IMR-90 (cell line): ENCODE data around the gene SYTL2. TPM values are rescaled to one million over a fixed set of nuclear protein-coding genes. Genes with fewer than 3 reads are reported as not detected.

Source experiments
- ATAC-seq: fragments of 200-7000 bp; cut with Tn5 transposase; 2 replicates; pipeline ENCODE4 v1.9.1; 2020; ENCODE audit warnings: low read depth, mild to moderate bottlenecking, moderate library complexity
- BruUV-seq: library from RNA; stranded (reverse); fragments of 400-500 nt; replicated peaks from 2 replicates; lab custom pipeline; 2021; lab: Mats Ljungman, UMichigan
- CTCF ChIA-PET: fragments of 300-600 bp; formaldehyde crosslinking; extraction: SDS; loops from one replicate; lab custom pipeline; 2021; ENCODE audit warnings: antibody characterized with exemption; lab: Yijun Ruan, JAX
- POLR2A ChIA-PET: fragments of 300-600 bp; sonication (Branson Sonifier 250); formaldehyde crosslinking; loops from one replicate; lab custom pipeline; 2022; ENCODE audit warnings: antibody characterized with exemption; ENCODE audit not compliant: unreplicated experiment; lab: Charles Lee
- DNase-seq: peaks from one replicate; pipeline ENCODE4 v3.0.0; 2013
- H2AFZ ChIP-seq: replicated peaks from 2 replicates; pipeline ENCODE3; 2013; ENCODE audit warnings: low read length, mild to moderate bottlenecking; ENCODE audit not compliant: poor library complexity
- H2AK5ac ChIP-seq: 2 replicates; pipeline ENCODE4 v1.6.1; 2013; ENCODE audit warnings: low read depth, low read length, inconsistent platforms
- H2AK9ac ChIP-seq: replicated peaks from 2 replicates; pipeline ENCODE3; 2013; ENCODE audit warnings: mild to moderate bottlenecking, low read depth, low read length, moderate library complexity; ENCODE audit not compliant: poor library complexity
- H2BK120ac ChIP-seq: 2 replicates; pipeline ENCODE4 v1.6.1; 2013; ENCODE audit warnings: low read depth, low read length, inconsistent platforms
- H2BK15ac ChIP-seq: 3 replicates; pipeline ENCODE4 v1.6.1; 2013; ENCODE audit warnings: low read depth, low read length, inconsistent platforms
- H2BK20ac ChIP-seq: 2 replicates; pipeline ENCODE4 v1.6.1; 2013; ENCODE audit warnings: low read depth, mild to moderate bottlenecking, inconsistent platforms, low read length, moderate library complexity
- H2BK5ac ChIP-seq: 2 replicates; pipeline ENCODE4 v1.6.1; 2013; ENCODE audit warnings: mild to moderate bottlenecking, low read depth, low read length, inconsistent platforms; ENCODE audit not compliant: poor library complexity, severe bottlenecking
- H3K14ac ChIP-seq: replicated peaks from 2 replicates; pipeline ENCODE4 v1.6.1; 2013; ENCODE audit warnings: low read depth, low read length, inconsistent platforms
- H3K18ac ChIP-seq: 2 replicates; pipeline ENCODE4 v1.6.1; 2013; ENCODE audit warnings: low read depth, low read length, control low read depth
- H3K23ac ChIP-seq: 2 replicates; pipeline ENCODE4 v1.6.1; 2013; ENCODE audit warnings: low read depth, low read length, inconsistent platforms
- H3K27ac ChIP-seq: 2 replicates; pipeline ENCODE4 v1.5.1; 2013; ENCODE audit warnings: mild to moderate bottlenecking, control low read depth, low read length; ENCODE audit not compliant: insufficient read depth
- H3K27me3 ChIP-seq: 2 replicates; pipeline ENCODE4 v1.6.1; 2013; ENCODE audit warnings: low read length; ENCODE audit not compliant: control insufficient read depth, insufficient read depth
- H3K36me3 ChIP-seq: 2 replicates; pipeline ENCODE4 v1.6.1; 2013; ENCODE audit warnings: low read length, mixed read lengths; ENCODE audit not compliant: control insufficient read depth, insufficient read depth
- H3K4ac ChIP-seq: 2 replicates; pipeline ENCODE4 v1.6.1; 2013; ENCODE audit warnings: low read depth, low read length, inconsistent platforms
- H3K4me1 ChIP-seq: 2 replicates; pipeline ENCODE4 v1.6.1; 2013; ENCODE audit warnings: low read length, mixed read lengths; ENCODE audit not compliant: control insufficient read depth, insufficient read depth
- H3K4me2 ChIP-seq: 2 replicates; pipeline ENCODE4 v1.6.1; 2013; ENCODE audit warnings: low read depth, mild to moderate bottlenecking, control low read depth, low read length, moderate library complexity
- H3K4me3 ChIP-seq: 2 replicates; pipeline ENCODE4 v1.5.1; 2013; ENCODE audit warnings: low read depth, mild to moderate bottlenecking, control low read depth, low read length, moderate library complexity; ENCODE audit not compliant: insufficient read depth
- H3K56ac ChIP-seq: 2 replicates; pipeline ENCODE4 v1.6.1; 2013; ENCODE audit warnings: low read length, inconsistent platforms; ENCODE audit not compliant: insufficient read depth; ENCODE audit errors: extremely low read depth
- H3K79me1 ChIP-seq, 2 experiments: 2 replicates each; pipeline ENCODE4 v1.6.1; 2013; ENCODE audit warnings: low read length in 2 of 2, inconsistent platforms in 1 of 2, low read depth in 1 of 2
- H3K9ac ChIP-seq: 2 replicates; pipeline ENCODE4 v1.6.1; 2013; ENCODE audit warnings: low read depth, low read length, control low read depth
- H3K9me1 ChIP-seq: 2 replicates; pipeline ENCODE4 v1.6.1; 2013; ENCODE audit warnings: low read length, inconsistent platforms; ENCODE audit not compliant: insufficient read depth
- H3K9me3 ChIP-seq: 2 replicates; pipeline ENCODE4 v1.6.1; 2013; ENCODE audit warnings: low read length; ENCODE audit not compliant: control insufficient read depth, insufficient read depth
- H4K20me1 ChIP-seq: 2 replicates; pipeline ENCODE4 v1.6.1; 2013; ENCODE audit warnings: low read length, inconsistent platforms; ENCODE audit not compliant: insufficient read depth
- H4K5ac ChIP-seq: 2 replicates; pipeline ENCODE4 v1.6.1; 2013; ENCODE audit warnings: mild to moderate bottlenecking, low read depth, low read length, control low read depth
- H4K8ac ChIP-seq, 2 experiments: 2 replicates each; pipeline ENCODE4 v1.6.1; 2013; ENCODE audit warnings: low read depth in 2 of 2, low read length in 2 of 2, control low read depth in 1 of 2, inconsistent platforms in 1 of 2
- H4K91ac ChIP-seq: 2 replicates; pipeline ENCODE4 v1.6.1; 2013; ENCODE audit warnings: low read depth, low read length, inconsistent platforms; ENCODE audit not compliant: insufficient read depth
- CEBPB ChIP-seq: IDR thresholded peaks from 2 replicates; pipeline ENCODE4 v1.6.1; 2012; ENCODE audit warnings: low read depth, low read length, improper control_type of control experiment
- ELK1 ChIP-seq: fragments of 150-350 bp; IDR thresholded peaks from 2 replicates; pipeline ENCODE4 v1.6.1; 2016; ENCODE audit warnings: low read depth, mild to moderate bottlenecking, low read length, moderate library complexity, borderline replicate concordance
- MAFK ChIP-seq: IDR thresholded peaks from 2 replicates; pipeline ENCODE4 v1.6.1; 2012; ENCODE audit warnings: low read depth, low read length, improper control_type of control experiment
- MAZ ChIP-seq: IDR thresholded peaks from 2 replicates; pipeline ENCODE4 v1.6.1; 2012; ENCODE audit warnings: low read depth, mild to moderate bottlenecking, low read length, improper control_type of control experiment, moderate library complexity, borderline replicate concordance
- MXI1 ChIP-seq: IDR thresholded peaks from 2 replicates; pipeline ENCODE4 v1.6.1; 2012; ENCODE audit warnings: low read depth, mild to moderate bottlenecking, low read length, moderate library complexity, borderline replicate concordance
- POLR2A ChIP-seq: IDR thresholded peaks from 2 replicates; pipeline ENCODE4 v1.6.1; 2012; ENCODE audit warnings: mild to moderate bottlenecking, low read depth, low read length
- RCOR1 ChIP-seq: IDR thresholded peaks from 2 replicates; pipeline ENCODE4 v1.6.1; 2012; ENCODE audit warnings: mild to moderate bottlenecking, low read length, improper control_type of control experiment; ENCODE audit not compliant: insufficient replicate concordance
- RFX5 ChIP-seq: IDR thresholded peaks from 2 replicates; pipeline ENCODE4 v1.8.0; 2012; ENCODE audit warnings: low read depth, mild to moderate bottlenecking, low read length, moderate library complexity
- WGBS, 2 experiments: methylation state at CpG; one replicate each; pipeline versions ENCODE4 v1.1.5 to v1.1.7; 2013; ENCODE audit warnings: missing lambda C conversion rate in 2 of 2; ENCODE audit not compliant: insufficient read length in 1 of 2; ENCODE audit errors: extremely low coverage in 2 of 2; 5-methylcytosine and 5-hydroxymethylcytosine counted together
- dilution Hi-C: fragments of 300-500 bp; cut with HindIII; formaldehyde crosslinking; loops from one replicate; pipeline ENCODE4 v1.14.3; 2018; ENCODE audit warnings: low sequenced_read_pairs; ENCODE audit not compliant: unreplicated experiment
- in situ Hi-C: fragments of 300-500 bp; cut with MboI; formaldehyde crosslinking; loops from 3 replicates; pipeline ENCODE4 v1.14.3; 2019; ENCODE audit warnings: low sequenced_read_pairs, inconsistent platforms, mixed read lengths
- intact Hi-C: fragments of 100-400 bp; cut with micrococcal nuclease; formaldehyde crosslinking; loops from 2 replicates; pipeline ENCODE4 v1.10.0; 2022
- polyA plus RNA-seq, 3 experiments: library from polyadenylated mRNA; depleted of rRNA; stranded (reverse); fragments of >200 nt; gene quantifications; 2 replicates each; pipeline ENCODE4 v1.2.3, GENCODE V29; 2012; ENCODE audit warnings: low replicate concordance in 1 of 3
- total RNA-seq: library from RNA; depleted of rRNA; stranded (reverse); fragments of >200 nt; gene quantifications from 2 replicates; pipeline ENCODE4 v1.2.3, GENCODE V29; 2012

Gene SYTL2
- total and polyA plus RNA-seq, 2 of the 4 experiments (the other 2 are of a cell fraction), result 45.2 to 70.0 TPM

GRCh38 chr11:85682330-85683305, 128.3 kb downstream of the SYTL2 start:
- no peaks in the 10 kb centered on the region; the same call in 1 of the 2 replicates for H3K9me1 ChIP-seq
- peak overlapping the region; percentile 89 for H3K4me3 ChIP-seq
- no peaks in the 10 kb centered on the region for H4K20me1 ChIP-seq
- H3K56ac ChIP-seq, result peak overlapping the region; percentile 51
- H3K27ac ChIP-seq, result peak overlapping the region; percentile 78
- peak overlapping the region; percentile 79 for H3K4ac ChIP-seq
- peak overlapping the region; percentile 59 for H3K18ac ChIP-seq
- H2AK9ac ChIP-seq, result peak overlapping the region; percentile 66
- peak; percentile 24; the same call in 1 of the 2 replicates for ATAC-seq
- peak overlapping the region; percentile 78; the same call in 1 of the 2 replicates for H4K91ac ChIP-seq
- H2BK120ac ChIP-seq, result peak overlapping the region; percentile 68; the same call in 1 of the 2 replicates
- H2AK5ac ChIP-seq, result 0 out of 2 replicates have a peak overlapping the region, but pooled peaks have one; percentile 25
- peak overlapping the region; percentile 77 for H3K23ac ChIP-seq
- H3K79me1 ChIP-seq, result peaks cover 6 to 14% of the 10 kb centered on the region in 2 experiments
- dilution Hi-C loops (no loop called here), intact Hi-C loops (no loop called here), in situ Hi-C loops (loop anchor here (10.0 to 25.0 kb wide), 2 partner anchors 142 to 605 kb away; no protein-coding TSS in a partner anchor)
- peak overlapping the region; percentile 94 for H2AFZ ChIP-seq
- H3K9me3 ChIP-seq, result no peaks in the 10 kb centered on the region
- peaks cover 2% of the 10 kb centered on the region; the same call in 1 of the 2 replicates for H3K4me1 ChIP-seq
- TF ChIP-seq MAFK, result no peak
- no peak for TF ChIP-seq CEBPB
- TF ChIP-seq RCOR1, result no peak
- no peak for TF ChIP-seq MXI1
- no peak for TF ChIP-seq RFX5
- no peak for TF ChIP-seq POLR2A
- no peak for TF ChIP-seq MAZ
- TF ChIP-seq ELK1, result no peak
- 35% methylated on average over 19 of the region's 43 CpGs; no CpG with 5 or more reads in 1 of the 2 experiments for WGBS, 2 experiments
- H2BK20ac ChIP-seq, result no peak overlapping the region
- no peaks in the 10 kb centered on the region for H3K27me3 ChIP-seq
- POLR2A ChIA-PET, result no interaction called here
- peak overlapping the region; percentile 75 for H3K9ac ChIP-seq
- peak overlapping the region; percentile 84 for H3K14ac ChIP-seq
- peak overlapping the region; percentile 93 for H3K4me2 ChIP-seq
- no TSS peak for BruUV-seq
- CTCF ChIA-PET, result interaction anchor here (1.0 to 1.4 kb wide), 2 partner anchors 144 to 173 kb away, joined by 3 to 4 read pairs; partner anchors contain the start of gene CCDC83
- H3K36me3 ChIP-seq, result no peaks in the 10 kb centered on the region
- H4K5ac ChIP-seq, result peak overlapping the region; percentile 77
- peak overlapping the region; percentile 52; the same call in 1 of the 3 replicates for H2BK15ac ChIP-seq
- peak; percentile 47 for DNase-seq
- peak overlapping the region; percentile 68 for H2BK5ac ChIP-seq
- peak overlapping the region; percentile 79 to 93 for H4K8ac ChIP-seq
